Measurements from ENCODE around the gene STAMBPL1. TPM values are rescaled to one million over a fixed set of nuclear protein-coding genes. Genes with fewer than 3 reads are reported as not detected.

The STAMBPL1 gene
- total and polyA plus RNA-seq, 4 donors, result 1.7 to 24.5 (median 5.1) TPM

DNA sequence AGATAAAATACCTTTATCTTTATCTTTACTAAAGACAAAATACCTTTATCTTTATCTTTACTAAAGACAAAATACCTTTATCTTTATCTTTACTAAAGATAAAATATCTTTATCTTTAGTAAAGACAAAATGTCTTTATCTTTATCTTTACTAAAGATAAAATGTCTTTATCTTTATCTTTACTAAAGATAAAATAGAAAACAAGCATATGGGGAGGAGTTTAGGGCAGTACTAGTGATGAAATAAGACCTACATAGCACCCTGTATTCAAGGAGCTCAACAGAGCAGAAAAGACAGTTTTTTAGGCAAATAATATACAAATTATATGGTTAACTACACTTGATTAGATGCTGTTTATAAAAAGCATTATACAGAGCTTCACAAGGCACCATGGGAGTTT lies 47.7 kb upstream of the STAMBPL1 start:
- H3K27me3 ChIP-seq (ENCODE audit: control insufficient read depth in 3 of 3, insufficient read depth in 3 of 3, low read length in 2 of 3), result no peaks in the 10 kb centered on the region
- no peaks in the 10 kb centered on the region for H3K4me1 ChIP-seq (ENCODE audit: control insufficient read depth in 5 of 5, insufficient read depth in 5 of 5, low read length in 5 of 5)
- no peak overlapping the region for H3K9ac ChIP-seq (ENCODE audit: insufficient read depth in 1 of 2, low read length in 2 of 2)
- H3K9me3 ChIP-seq (ENCODE audit: control insufficient read depth in 4 of 4, insufficient read depth in 3 of 4, low read length in 3 of 4), result no peaks in the 10 kb centered on the region
- no peak for DNase-seq
- no peak for TF ChIP-seq CTCF (IDR thresholded peaks at IDR 0.05; ENCODE audit: control extremely low read depth, extremely low read depth)
- H3K27ac ChIP-seq (ENCODE audit: low read depth in 1 of 2, low read length in 1 of 2), result no peak overlapping the region
- H3K4me3 ChIP-seq, result no peak overlapping the region
- no peaks in the 10 kb centered on the region for H3K36me3 ChIP-seq (ENCODE audit: control insufficient read depth in 4 of 4, insufficient read depth in 4 of 4, low read length in 4 of 4)
- no peak for ATAC-seq (ENCODE audit: insufficient read depth, low FRiP score)

DNA sequence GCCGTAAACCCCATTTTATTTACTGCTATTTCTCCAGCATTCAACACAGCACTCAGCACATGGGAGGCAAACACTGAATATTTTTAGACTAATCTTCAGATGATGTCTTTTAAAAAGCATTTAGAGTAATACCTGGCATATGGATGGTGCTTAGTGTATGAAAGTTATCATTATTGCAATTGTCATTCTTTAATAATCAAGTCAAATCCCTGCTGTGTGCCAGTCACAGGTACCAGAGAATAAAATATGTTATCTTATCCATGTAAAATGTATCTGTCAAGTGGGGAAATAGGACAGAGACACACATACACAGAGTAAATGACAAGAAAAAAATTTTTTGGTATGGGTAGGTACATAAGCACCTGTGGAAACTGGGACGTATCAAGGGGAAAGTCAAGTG lies 46.9 kb upstream of the STAMBPL1 start:
- 77 to 88% methylated on average over 2 of the region's 2 CpGs for WGBS, 2 donors
- DNase-seq, result no peak
- Histone ChIP-seq H3K27me3 (ENCODE audit: control insufficient read depth in 3 of 3, insufficient read depth in 3 of 3, low read length in 2 of 3) (no peaks in the 10 kb centered on the region), H3K4me3 (no peak overlapping the region), H3K9me3 (ENCODE audit: control insufficient read depth in 4 of 4, insufficient read depth in 3 of 4, low read length in 3 of 4) (no peaks in the 10 kb centered on the region), H3K36me3 (ENCODE audit: control insufficient read depth in 4 of 4, insufficient read depth in 4 of 4, low read length in 4 of 4) (no peaks in the 10 kb centered on the region), H3K27ac (ENCODE audit: low read depth in 1 of 2, low read length in 1 of 2) (no peak overlapping the region), H3K4me1 (ENCODE audit: control insufficient read depth in 5 of 5, insufficient read depth in 5 of 5, low read length in 5 of 5) (no peaks in the 10 kb centered on the region), H3K9ac (ENCODE audit: insufficient read depth in 1 of 2, low read length in 2 of 2) (no peak overlapping the region)
- ATAC-seq (ENCODE audit: insufficient read depth, low FRiP score), result no peak
- no peak for TF ChIP-seq CTCF (IDR thresholded peaks at IDR 0.05; ENCODE audit: control extremely low read depth, extremely low read depth)

DNA sequence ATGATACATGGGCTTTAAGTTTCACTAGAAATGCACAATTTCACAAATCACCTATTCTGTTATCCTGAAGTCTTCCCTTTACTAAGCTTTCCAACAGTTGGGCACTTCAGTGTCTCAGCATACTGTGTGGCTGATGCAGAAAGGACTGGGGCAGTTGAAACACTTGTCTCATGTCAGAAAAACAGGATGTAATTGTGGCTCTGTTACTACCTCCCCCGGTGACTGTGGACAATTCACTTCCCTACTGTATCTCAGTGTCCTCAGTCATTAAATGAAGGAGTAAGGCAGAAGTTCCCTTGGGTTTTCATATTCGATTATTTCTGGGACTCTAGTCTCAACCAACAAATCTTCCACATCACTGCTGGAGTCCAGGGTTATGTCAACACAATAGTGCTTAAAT lies 46.3 kb upstream of the STAMBPL1 start:
- TF ChIP-seq CTCF (IDR thresholded peaks at IDR 0.05; ENCODE audit: control extremely low read depth, extremely low read depth), result no peak
- Histone ChIP-seq H3K9me3 (ENCODE audit: control insufficient read depth in 4 of 4, insufficient read depth in 3 of 4, low read length in 3 of 4) (no peaks in the 10 kb centered on the region), H3K36me3 (ENCODE audit: control insufficient read depth in 4 of 4, insufficient read depth in 4 of 4, low read length in 4 of 4) (no peaks in the 10 kb centered on the region), H3K9ac (ENCODE audit: insufficient read depth in 1 of 2, low read length in 2 of 2) (no peak overlapping the region), H3K4me3 (no peak overlapping the region), H3K27ac (ENCODE audit: low read depth in 1 of 2, low read length in 1 of 2) (no peak overlapping the region), H3K4me1 (ENCODE audit: control insufficient read depth in 5 of 5, insufficient read depth in 5 of 5, low read length in 5 of 5) (no peaks in the 10 kb centered on the region), H3K27me3 (ENCODE audit: control insufficient read depth in 3 of 3, insufficient read depth in 3 of 3, low read length in 2 of 3) (no peaks in the 10 kb centered on the region)
- ATAC-seq (ENCODE audit: insufficient read depth, low FRiP score) (no peak), DNase-seq (no peak)
- WGBS, 2 donors, result 24 to 48% methylated on average over 2 of the region's 2 CpGs
